Stimulated activated CD4-positive, alpha-beta T cell treated with anti-CD3 and anti-CD28 coated beads, Interleukin-2, amount 100 ng/mL, for 24 hours (primary cell): ENCODE results near the gene TYRO3.

Experiments
- DNase-seq, 2 donors: peaks; one replicate each; pipeline ENCODE4 v3.0.0-alpha.2; 2020

TYRO3 gene

DNA sequence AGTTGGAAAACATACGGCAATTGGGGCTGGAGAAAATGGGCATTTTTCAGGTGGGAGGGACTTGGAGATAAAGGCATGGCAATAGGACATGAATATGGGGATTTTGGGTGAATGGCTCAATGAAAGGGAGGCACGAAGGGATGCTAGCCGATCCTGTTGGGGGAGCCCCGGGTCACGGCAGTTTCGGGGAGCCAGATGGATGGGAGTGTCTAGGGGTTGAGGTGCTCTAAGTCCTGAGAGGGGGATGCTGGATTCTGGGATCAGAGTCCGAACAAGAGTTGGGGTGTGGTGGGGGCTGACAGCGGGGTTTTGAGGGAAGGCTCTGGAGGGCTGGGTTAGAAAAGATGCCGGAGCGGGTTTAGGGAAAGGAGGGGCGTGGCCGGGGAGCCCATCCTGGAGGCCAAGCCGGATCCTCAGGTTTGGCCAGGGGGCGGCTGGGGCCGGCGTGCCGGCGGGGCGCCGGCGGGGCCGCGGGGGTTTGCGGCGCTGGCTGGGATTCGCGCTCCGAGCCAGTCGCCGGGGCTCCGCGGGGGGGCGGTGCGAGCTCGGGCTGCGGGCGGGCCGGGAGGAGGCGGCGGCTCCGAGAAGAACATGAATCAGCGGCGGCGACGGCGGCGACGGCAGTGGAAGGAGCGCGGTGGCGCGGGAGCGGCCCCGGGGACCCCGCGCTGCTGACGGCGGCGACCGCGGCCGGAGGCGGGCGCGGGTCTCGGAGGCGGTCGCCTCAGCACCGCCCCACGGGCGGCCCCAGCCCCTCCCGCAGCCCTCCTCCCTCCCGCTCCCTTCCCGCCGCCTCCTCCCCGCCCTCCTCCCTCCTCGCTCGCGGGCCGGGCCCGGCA lies at the start of gene TYRO3:
Gene TYRO3, plus strand, starts transcription at position 813 of the 839 bp plus-strand sequence. CDS start 46 bp downstream, outside the sequence.
- peak; percentile 75 to 80 for DNase-seq

DNA sequence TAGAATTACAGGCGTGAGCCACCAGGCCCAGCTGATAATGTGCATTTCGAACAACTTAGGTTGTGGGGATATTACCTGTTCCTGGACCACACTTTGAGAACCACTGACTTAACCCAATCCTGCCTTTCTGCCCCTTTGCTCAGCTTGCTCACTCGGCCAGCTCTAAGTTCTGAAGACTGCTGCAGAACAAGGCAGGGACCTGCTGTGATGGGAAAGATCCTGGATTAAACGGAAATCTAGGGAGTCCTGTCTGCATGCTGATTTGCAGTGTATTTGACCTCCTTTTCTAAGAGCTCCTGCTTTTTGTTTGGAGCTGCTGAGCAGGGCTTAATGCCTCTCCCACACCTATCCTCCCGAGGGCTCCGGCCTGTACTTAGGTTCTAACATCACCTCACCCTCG lies 48.3 kb upstream of the TYRO3 start:
- no peak for DNase-seq

DNA sequence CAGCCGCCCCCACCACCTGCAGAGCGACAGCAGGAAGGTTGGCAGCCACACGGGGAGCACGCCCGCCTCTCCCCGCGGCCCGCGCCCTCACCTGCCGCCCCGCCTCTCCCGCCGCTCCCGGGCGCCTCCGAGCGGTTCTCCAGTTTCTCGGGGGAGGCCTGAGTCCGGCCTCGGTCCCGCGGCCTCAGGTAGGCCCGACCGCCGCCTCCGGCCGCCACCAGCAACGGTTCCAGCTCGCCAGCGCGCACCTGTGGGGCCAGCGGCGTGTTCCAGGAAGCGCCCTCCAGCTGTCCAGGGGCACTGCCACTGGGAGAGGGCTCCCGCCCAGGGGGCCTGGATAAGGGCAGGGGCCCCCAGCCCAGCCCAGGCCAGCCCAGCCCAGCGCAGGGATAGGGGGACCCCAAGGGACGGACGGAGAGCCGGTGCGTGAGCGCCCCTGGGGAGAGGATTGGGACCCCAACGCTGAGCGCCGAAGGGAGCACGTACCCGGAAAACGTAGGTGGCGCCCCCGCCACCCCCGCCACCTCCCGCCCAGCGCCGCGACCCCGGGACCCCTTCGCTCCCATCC lies 47.6 kb upstream of the TYRO3 start:
- DNase-seq, result no peak

DNA sequence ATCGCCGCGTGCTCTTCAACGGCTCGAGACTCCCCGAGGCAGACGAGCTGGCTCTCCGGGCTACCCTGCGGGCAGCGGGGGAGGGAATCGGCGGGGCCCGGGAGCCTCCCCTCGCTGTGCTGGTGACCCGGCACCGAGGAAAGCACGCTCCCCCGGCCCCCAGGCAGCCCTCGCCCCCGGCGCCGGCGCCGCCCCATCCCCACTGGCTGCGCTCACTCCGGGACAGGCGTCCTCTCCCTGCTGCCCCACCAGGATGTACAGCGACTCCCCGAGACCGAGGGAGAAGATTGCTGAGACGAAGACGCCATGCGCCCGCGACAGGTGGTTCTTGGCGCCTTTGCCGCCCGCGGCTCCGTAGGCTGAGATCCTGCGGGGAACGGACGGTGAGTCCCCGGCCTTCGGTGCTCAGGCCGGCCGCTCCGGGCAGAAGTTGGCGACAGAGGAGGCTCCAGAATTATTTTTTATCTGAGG lies 47.1 kb upstream of the TYRO3 start:
- peak in 1 of 2 donors; percentile 27 for DNase-seq

DNA sequence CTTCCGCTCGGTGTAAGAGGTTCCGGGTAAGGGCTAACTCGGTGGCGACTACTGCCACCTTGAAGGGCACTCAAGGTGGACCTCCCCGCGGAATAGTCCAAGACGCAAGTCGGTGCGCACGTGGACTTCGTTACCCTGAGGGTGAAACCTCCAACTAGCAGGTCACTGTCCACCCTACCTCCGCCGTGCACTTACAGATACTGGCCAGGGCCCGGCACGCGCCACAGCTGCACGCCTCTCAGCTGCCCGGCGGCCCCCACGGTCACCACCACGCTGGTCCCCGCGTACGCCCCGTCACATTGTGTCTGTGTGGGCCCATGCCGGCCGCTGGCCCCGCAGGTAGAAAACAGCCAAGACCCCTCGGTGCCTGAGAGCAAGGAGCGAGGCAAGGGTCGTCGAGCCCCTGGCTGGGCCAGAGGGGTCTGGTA lies 46.5 kb upstream of the TYRO3 start:
- DNase-seq, result no peak

DNA sequence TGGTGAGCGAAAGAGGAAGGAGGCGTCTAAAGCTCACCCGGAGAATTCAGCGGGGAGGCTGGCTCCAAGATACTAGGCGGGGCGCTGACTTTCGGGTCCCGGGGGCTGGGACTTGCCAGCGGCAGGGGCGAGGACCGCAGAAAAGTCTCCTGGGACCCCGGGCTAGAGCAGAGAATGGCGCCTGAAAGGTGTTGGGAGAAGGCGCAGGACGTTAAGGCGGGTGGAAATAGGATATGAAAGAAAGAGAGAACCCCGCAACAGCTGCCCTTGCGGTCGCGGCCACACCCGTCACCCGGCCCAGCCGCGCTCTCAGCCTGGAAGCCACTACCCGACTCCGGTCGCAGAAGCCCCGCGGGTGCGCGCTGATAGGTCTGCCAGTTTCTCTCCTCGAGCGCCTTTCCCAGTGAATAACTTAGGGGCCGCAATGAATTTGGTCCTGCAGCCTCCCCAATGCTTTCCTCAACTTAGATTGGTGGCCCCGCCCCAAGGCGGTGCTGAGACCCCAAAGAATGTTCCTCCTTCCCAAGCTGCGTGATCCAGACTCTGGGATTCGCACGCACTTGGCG lies 46.0 kb upstream of the TYRO3 start:
- DNase-seq, result peak in 1 of 2 donors; percentile 44

DNA sequence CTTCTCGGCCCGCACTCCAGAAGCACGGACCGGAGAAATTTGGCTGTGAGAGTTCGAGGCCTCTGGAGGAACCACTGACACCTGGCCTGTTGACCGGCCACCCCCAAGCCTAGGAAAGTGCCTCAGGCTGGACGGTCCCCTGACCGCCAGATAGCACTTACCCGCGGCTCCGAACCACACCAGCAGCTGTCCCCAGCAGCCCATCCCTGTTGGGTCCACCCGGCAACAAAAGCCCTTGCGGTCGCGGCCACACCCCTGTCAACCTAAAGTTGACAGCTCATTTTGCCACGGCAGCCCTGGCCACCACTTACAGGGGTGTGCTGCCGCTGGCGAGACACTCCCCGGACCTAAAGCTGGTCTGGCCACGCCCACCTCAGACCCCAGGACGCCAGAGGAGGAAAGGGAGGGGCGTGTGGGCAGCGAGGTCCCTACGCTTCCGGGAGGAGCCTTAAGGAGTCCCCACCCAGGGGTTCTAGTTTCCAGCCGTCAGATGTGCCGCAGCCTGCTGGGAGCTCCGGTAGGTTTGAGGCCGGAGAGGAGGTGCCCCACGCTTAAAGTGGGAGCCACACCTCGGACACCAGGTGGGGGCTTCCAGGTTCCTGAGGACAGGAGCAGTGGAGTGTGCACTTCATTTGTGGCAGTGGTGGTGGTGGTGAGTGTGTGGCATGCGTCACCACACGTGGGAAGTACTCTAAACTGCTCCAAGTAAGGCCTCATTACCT lies 45.3 kb upstream of the TYRO3 start, which contains the start of gene LTK:
Gene LTK, minus strand, starts transcription at position 322 of the 722 bp plus-strand sequence. Its CDS starts 118 bp downstream, at position 204.
- DNase-seq, result peak in 1 of 2 donors; percentile 17

DNA sequence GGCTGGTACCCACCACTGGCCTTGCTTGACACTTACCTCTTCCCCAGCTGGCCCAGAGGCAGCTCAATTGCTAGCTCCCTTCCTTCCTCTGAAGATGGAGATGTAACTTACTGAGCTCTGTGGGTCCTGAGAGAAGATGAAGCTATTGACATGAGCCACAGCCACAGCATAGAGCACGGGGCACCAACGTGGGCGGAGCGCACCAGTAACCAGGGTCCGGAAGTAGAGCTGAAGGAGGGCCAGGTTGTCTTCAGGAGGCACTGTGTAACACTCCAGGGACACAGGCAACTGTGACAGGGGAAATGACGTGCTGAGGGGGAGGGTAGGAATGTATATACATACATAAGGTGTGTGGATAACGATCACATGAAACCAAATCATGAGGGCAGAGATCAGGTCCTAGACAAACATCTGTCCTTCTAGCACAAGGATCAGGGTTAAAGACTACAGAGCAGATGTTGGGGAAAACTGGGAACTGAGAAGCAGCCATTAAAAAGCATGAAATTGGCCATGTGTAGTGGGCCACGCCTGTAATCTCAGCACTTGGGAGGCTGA lies 41.0 kb upstream of the TYRO3 start:
- DNase-seq, result no peak

DNA sequence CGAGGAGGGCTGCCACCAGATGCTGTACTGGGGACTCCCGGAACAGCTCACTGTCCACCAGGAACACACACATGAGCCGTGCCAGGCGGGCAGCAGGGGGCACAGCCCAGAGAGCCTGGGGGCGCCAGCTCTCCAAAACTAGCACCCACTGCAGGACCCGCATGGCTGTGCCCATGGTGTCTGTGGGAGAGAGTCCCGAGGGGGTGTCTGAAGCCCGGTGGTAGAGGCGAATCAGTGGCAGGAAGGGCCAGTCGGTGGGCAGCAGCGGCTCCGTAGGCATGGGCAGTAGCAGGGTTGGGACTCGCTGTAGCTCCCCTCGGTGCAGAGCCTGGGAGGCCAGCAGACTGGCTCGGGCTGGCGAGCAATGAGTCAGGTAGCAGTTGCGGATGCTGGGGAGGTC lies 38.4 kb upstream of the TYRO3 start:
- DNase-seq, result no peak

DNA sequence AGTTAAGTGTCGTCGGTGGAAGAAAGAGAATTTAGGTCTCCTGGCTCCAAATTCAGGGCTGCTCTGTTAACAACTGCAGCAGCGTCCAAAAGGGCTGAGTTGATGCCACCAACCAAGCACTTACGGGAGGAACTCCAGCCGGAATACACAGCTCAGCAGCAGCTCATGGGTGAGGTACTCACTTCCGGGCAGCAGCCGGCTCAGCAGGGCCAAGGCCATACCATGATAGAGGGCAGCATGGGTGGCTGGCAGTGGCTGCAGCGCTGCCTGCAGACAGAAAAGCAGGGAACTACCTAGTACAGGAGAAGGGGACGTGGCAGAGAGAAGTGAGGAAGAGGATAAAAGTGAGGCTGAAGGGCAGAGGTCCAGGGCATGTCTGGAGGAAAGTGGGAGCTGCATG lies 37.4 kb upstream of the TYRO3 start:
- DNase-seq, result no peak

DNA sequence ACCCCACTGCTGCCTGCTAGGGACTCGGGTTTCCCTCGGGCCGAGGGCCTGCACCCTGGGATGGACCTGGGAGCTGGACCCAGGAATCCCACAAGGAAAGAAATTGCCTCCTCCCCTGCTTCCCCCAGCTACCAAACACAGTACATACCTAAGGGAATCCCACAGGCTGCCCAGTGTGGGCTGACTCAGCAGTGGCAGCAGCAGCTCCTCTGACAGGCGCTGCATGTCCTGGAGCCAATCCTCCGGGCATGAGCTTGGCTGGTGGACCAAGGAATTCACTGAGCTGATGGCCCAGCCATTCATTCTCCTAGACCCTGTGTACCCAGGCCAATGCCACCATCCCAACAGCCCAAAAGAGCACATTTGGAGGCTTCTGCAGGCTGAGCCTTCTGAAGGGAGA lies 35.9 kb upstream of the TYRO3 start:
- no peak for DNase-seq

DNA sequence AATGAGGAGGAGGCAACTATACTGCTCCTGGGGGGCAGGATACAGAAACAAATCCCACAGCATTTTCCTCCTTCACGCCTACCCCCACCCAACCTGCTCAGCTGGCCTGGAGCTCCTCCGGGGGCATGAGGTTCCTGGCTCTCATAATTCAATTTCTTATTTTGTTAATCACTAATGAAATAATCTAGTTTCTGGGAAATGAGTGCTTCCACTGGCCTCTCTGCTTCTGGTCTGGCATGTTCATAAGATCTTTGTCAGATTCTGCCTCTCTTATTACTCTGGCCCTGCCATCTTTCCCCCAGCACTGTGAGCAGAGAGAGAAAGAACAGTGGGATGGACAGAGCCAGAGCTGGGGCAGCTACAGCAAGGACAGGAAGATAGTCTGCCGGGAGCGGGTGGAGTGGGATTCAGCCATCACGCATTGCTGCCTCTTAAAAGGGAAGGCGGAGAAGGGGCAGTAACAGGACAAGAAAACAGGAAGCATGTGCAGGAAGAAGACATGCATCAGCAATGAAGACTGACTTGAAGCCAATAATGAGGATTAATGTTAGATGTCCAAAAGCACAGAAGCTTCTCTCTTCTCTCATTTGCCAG lies 28.6 kb upstream of the TYRO3 start:
- no peak for DNase-seq

DNA sequence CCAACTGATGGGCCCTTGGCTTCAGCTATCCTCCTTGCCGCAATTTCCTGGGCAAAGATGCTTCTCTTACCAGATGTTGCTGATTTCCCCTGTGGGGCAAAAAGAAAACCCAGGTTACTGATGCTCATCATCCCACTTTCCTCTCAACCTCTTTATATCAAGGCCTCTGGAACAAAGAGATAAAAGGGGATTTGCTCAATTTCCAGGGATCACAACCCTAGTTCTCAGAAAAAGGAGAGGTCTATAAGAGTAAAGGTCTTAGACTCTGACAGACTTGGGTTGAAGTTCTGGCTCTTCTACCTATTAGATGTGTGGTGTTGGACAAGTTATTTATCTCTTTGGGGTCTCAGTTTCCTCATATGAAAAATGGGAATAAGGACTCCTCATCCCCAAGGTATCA lies 23.5 kb upstream of the TYRO3 start:
- no peak for DNase-seq

DNA sequence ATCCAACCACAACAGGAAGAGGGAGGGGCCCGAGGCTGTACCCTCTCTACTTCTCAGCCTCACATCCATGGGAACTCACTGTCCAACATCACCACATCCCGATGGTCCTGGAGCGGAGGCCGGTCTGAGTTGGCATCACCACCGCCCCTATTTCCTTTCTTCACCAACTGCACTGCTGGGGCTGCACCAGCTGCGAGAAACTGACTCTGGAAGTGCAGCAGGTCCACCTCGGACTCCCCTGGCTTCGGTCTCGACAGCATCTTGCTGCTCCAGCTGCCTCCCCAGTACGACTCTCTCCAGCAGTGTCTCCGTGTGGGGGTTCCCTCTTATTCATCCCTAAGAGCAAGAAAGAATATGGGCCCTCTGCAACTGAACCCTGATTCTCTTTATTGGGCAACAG lies 22.1 kb upstream of the TYRO3 start:
- no peak for DNase-seq

DNA sequence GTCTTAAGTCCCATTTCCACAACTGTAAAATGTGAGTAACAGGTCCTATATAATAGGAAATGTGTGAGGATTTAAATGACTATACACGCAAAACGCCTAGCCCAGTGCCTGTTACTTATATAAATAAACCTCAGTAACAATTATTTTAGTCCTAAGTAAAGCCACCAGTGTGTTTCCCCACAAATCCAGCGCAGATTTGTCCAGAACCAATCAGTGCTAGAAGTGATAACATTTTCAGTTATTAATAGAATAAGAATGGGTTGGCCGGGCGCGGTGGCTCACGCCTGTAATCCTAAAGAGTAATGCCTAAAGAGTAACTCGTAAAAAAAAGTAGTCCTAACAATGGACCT lies 15.5 kb upstream of the TYRO3 start:
- DNase-seq, result no peak

DNA sequence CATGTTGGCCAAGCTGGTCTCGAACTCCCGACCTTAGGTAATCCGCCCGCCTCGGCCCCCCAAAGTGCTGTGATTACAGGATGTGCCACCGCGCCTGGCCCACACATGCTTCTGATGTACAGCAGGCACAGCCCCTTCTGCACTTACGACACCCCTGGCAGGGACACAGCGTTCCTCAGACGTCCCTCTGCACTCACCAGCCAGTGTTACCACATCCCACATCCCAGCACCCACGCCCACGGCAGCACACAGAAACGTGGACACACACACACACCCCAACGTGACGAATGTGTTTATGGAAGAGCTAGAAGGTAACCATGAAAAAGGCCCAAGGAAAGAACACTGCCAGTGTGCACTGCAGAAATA lies 14.4 kb upstream of the TYRO3 start:
- DNase-seq, result peak in 1 of 2 donors; percentile 9

DNA sequence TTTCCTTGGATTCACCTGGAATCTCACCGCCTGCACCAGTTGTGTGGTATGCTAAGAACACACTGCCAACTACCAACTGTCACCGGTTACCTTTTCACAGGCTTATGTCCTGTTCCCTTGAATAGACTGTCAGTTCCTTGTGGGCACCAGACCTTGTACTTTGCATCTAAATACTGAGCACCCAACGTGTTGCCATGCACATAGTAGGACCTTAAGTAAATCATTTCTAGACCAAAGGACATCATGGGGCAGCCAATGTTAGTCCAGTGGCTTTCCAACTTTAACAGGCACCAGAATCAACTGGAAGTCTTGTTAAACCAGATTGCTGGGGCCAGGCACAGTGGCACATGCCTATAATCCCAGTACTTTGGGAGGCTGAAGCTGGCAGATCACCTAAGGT lies 13.8 kb upstream of the TYRO3 start:
- DNase-seq, result no peak

DNA sequence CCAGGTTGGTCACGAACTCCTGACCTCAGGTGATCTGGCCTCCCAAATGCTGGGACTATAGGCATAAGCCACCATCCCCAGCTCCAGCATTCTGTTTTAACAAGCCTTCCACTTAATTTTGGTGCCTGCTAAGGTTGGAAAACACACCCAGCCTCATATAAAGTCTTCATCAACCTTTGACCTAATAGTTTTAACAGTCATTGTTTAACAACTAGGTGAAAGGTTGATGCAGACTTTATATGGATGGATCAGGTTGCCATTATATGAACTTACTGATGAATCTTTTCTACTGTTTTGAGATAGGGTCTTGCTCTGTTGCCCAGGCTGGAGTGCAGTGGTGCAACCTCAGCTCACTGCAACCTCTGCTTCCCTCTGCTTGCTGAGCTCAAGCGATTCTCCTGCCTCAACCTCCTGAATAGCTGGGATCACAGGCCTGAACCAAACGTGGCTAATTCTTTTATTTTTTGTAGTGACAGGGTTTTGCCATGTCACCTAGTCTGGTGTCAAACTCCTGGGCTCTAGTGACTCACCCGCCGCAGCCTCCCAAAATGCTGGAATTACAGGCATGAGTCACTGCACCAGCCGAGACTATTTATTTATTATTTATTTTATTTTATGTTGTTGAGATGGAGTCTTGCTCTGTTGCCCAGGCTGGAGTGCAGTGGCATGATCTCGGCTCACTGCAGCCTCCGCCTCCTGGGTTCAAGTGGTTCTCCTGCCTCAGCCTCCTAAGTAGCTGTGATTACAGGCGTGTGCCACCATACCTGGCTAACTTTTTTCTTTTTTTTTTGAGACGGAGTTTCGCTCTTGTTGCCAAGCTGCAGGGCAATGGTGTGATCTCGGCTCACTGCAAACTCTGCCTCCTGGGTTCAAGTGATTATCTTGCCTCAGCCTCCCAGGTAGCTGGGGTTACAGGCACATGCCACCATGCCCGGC lies 11.9 kb upstream of the TYRO3 start:
- DNase-seq, result no peak

DNA sequence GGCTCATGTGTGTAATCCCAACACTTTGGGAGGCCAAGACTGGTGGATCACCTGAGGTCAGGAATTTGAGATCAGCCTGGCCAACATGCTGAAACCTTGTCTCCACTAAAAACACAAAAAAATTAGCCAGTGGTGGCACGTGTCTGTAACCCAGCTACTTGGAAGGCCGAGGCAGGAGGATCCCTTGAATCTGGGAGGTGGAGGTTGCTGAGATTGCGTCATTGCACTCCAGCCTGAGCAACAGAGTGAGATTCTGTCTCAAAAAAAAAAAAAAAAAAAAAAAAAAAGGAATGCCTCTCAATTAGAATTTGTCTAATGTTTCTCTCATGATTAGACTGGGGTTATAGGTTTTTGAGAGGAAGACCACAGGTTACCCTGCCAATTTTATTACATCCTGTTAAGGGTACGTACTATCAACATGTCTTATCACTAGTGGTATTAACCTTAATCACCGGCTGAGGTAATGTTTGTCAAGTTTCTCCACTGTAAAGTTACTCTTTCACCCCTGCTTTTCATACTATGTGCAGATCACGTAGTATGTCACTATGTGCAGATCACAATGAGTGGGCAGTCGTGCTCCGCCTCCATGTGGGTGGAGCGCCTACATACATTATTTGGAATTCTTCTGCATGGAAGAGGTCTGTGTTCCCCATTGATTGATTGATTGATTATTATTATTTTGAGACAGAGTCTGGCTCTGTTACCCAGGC lies 8.8 kb upstream of the TYRO3 start:
- DNase-seq, result no peak

DNA sequence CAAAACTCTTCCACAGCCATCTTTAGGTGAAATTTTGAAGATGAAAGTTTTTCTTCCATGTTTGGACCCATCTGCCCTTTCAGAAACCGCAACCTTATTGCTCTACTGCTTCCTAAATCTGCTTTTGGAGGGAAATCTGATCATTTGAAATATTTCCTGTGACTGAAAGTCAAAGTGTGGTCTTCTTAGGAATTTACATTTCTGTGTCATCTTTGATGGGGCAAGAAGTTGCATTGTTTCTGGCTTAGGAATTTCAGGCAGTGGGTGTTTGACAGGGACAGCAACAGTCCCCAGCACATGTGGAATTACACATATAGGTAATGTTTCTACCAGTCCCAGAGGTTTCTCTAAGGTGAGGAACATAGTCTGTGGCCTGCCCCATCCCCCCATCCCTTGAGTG lies 5.3 kb upstream of the TYRO3 start:
- DNase-seq, result no peak

DNA sequence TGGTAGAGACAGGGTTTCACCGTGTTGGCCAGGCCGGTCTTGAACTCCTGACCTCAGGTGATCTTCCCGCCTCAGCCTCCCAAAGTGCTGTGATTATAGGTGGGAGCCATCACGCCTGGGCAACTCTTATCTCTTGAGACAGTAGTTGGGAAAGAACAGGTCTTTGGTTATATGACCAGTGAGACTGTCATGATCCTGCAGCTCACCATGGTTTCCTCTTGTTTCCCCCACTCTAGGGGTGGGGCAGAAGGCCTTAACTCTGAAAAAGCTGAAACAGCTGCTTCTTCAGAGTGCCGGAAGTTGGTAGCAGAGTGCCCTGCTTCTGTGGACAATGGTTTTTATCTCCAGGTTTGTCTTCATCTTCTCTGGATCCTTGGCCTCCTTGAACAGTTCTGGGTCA lies 4.7 kb upstream of the TYRO3 start:
- DNase-seq, result no peak
